GM18502 (cell line): ENCODE data around the gene PROK1.

ENCODE experiments used
- ATAC-seq: cut with Tn5 transposase; IDR thresholded peaks from one replicate; pipeline ENCODE4 v1.9.1; 2021; ENCODE audit warnings: mild to moderate bottlenecking; ENCODE audit not compliant: unreplicated experiment, poor library complexity

PROK1 gene

DNA sequence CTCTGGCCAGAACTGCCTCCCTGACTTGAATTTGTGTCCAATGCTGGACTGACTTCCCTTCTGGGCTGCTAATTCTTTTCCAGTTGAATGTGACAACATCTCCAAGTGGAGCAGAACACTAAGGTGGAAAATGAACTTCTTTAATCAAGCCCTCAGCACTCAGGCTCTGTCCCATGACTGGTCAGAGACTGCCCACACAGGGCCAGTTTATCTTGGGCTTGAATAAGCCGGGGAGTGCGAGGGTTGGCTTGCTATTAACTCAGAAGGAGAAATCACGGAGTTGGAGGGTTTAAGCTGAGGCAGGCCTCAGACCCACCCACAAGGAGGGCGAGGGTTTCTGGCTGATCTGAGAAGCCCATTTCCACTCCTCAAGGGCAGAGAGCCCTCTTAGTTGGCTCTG is 55.6 kb downstream of the PROK1 start:
- no peak for ATAC-seq
